IMR-90 (cell line): ENCODE data around the gene HNRNPM.
"Not testable (repeated sequence)": the region's sequence is repeated elsewhere in the genome, so short reads cannot be mapped to it uniquely, and the experiment has no call there.

ENCODE experiments used
- CEBPB ChIP-seq: IDR thresholded peaks from 2 replicates; pipeline ENCODE4 v1.6.1; 2012; ENCODE audit warnings: low read depth, low read length, improper control_type of control experiment
- CTCF ChIP-seq: conservative IDR thresholded peaks from 2 replicates; pipeline ENCODE4 v1.5.1; 2012; ENCODE audit warnings: mild to moderate bottlenecking, low read depth, low read length, improper control_type of control experiment
- MAFK ChIP-seq: IDR thresholded peaks from 2 replicates; pipeline ENCODE4 v1.6.1; 2012; ENCODE audit warnings: low read depth, low read length, improper control_type of control experiment
- MXI1 ChIP-seq: IDR thresholded peaks from 2 replicates; pipeline ENCODE4 v1.6.1; 2012; ENCODE audit warnings: low read depth, mild to moderate bottlenecking, low read length, moderate library complexity, borderline replicate concordance
- POLR2A ChIP-seq: IDR thresholded peaks from 2 replicates; pipeline ENCODE4 v1.6.1; 2012; ENCODE audit warnings: mild to moderate bottlenecking, low read depth, low read length
- RAD21 ChIP-seq: IDR thresholded peaks from 2 replicates; pipeline ENCODE4 v1.6.1; 2012; ENCODE audit warnings: low read length, improper control_type of control experiment

GRCh38 chr19:8425331-8425730 lies 19.4 kb upstream of the HNRNPM start:
- not testable (repeated sequence) for TF ChIP-seq MXI1, CTCF, POLR2A, CEBPB, MAFK, RAD21
